Keratinocyte (primary cell): ENCODE measurements around the gene SYT8. TPM values are rescaled to one million over a fixed set of nuclear protein-coding genes. Genes with fewer than 3 reads are reported as not detected.

Experiments used
- DNase-seq: peaks from one replicate; pipeline ENCODE4 v3.0.0-alpha.2; 2011; ENCODE audit warnings: low read depth, missing footprints, low spot score
- FAIRE-seq: peaks from 2 replicates; lab custom pipeline; 2011; peaks lifted over from hg19 to GRCh38; lab: Jason Lieb, UNC
- H2AFZ ChIP-seq: 2 replicates; pipeline ENCODE4 v1.6.0; 2012; ENCODE audit warnings: low read length, control low read depth, inconsistent platforms; ENCODE audit not compliant: control insufficient read depth
- H3K27ac ChIP-seq: 2 replicates; pipeline ENCODE4 v1.5.1; 2011; ENCODE audit warnings: low read length; ENCODE audit not compliant: control insufficient read depth, insufficient read depth
- H3K27me3 ChIP-seq: 3 replicates; pipeline ENCODE4 v1.6.0; 2011; ENCODE audit warnings: low read length; ENCODE audit not compliant: control insufficient read depth, insufficient read depth; ENCODE audit errors: extremely low read depth
- H3K36me3 ChIP-seq, 2 experiments: 2 replicates in 1 of 2; 3 replicates in 1 of 2; pipeline ENCODE4 v1.5.1; 2011; ENCODE audit warnings: low read length in 2 of 2, mild to moderate bottlenecking in 1 of 2; ENCODE audit not compliant: control insufficient read depth in 2 of 2, insufficient read depth in 2 of 2; ENCODE audit errors: extremely low read depth in 1 of 2
- H3K4me1 ChIP-seq: 3 replicates; pipeline ENCODE4 v1.5.1; 2011; ENCODE audit warnings: low read length; ENCODE audit not compliant: control insufficient read depth, insufficient read depth; ENCODE audit errors: extremely low read depth
- H3K4me2 ChIP-seq: 3 replicates; pipeline ENCODE4 v1.6.0; 2011; ENCODE audit warnings: low read depth, low read length; ENCODE audit not compliant: control insufficient read depth, insufficient read depth; ENCODE audit errors: extremely low read depth
- H3K4me3 ChIP-seq, 3 experiments: fragments of 200-600 bp in 1 of 3; sonication (generic) in 1 of 3; 2 replicates in 2 of 3; 3 replicates in 1 of 3; pipeline ENCODE4 v1.5.1; 2011 to 2016; ENCODE audit warnings: low read length in 3 of 3, mild to moderate bottlenecking in 3 of 3, control low read depth in 2 of 3, inconsistent platforms in 1 of 3, low read depth in 1 of 3, mixed read lengths in 1 of 3, mixed run types in 1 of 3, moderate library complexity in 1 of 3; ENCODE audit not compliant: control insufficient read depth in 2 of 3, insufficient read depth in 2 of 3; ENCODE audit errors: extremely low read depth in 1 of 3
- H3K79me2 ChIP-seq: 2 replicates; pipeline ENCODE4 v1.6.0; 2012; ENCODE audit warnings: low read length; ENCODE audit not compliant: control insufficient read depth, insufficient read depth
- H3K9ac ChIP-seq: 3 replicates; pipeline ENCODE4 v1.6.0; 2011; ENCODE audit warnings: low read length; ENCODE audit not compliant: control insufficient read depth, insufficient read depth; ENCODE audit errors: extremely low read depth
- H3K9me1 ChIP-seq: 3 replicates; pipeline ENCODE4 v1.6.0; 2011; ENCODE audit warnings: low read length; ENCODE audit not compliant: control insufficient read depth, insufficient read depth; ENCODE audit errors: extremely low read depth
- H3K9me3 ChIP-seq: 2 replicates; pipeline ENCODE4 v1.5.1; 2012; ENCODE audit warnings: low read depth, low read length; ENCODE audit not compliant: control insufficient read depth
- H4K20me1 ChIP-seq: 3 replicates; pipeline ENCODE4 v1.6.0; 2011; ENCODE audit warnings: low read length; ENCODE audit not compliant: control insufficient read depth, insufficient read depth; ENCODE audit errors: extremely low read depth
- CTCF ChIP-seq, 3 experiments: IDR thresholded peaks in 1 of 3; conservative IDR thresholded peaks in 1 of 3; optimal IDR thresholded peaks in 1 of 3; 2 replicates in 2 of 3; 3 replicates in 1 of 3; pipeline versions ENCODE3 to v1.5.1; 2011; ENCODE audit warnings: low read length in 3 of 3, mild to moderate bottlenecking in 3 of 3, moderate library complexity in 2 of 3, control low read depth in 1 of 3, inconsistent platforms in 1 of 3; ENCODE audit not compliant: insufficient read depth in 2 of 3; ENCODE audit errors: extremely low read depth in 1 of 3
- EZH2 ChIP-seq: IDR thresholded peaks from one replicate; pipeline ENCODE4 v1.6.1; 2012; ENCODE audit warnings: inconsistent platforms, mild to moderate bottlenecking, low read length, moderate library complexity
- dilution Hi-C: fragments of 300-500 bp; cut with MboI; formaldehyde crosslinking; loops from one replicate; pipeline ENCODE4 v1.7.0; 2020; ENCODE audit warnings: low sequenced_read_pairs; ENCODE audit not compliant: extremely low pct_ligation_motif_present
- polyA plus RNA-seq, 5 experiments: library from polyadenylated mRNA; depleted of rRNA in 3 of 5; stranded (reverse) in 3 of 5; stranded (forward) in 1 of 5; unstranded in 1 of 5; fragments of >200 nt; gene quantifications; 1 replicate in 1 of 5; 2 replicates in 3 of 5; 3 replicates in 1 of 5; pipeline versions ENCODE4 v1.2.1 to v1.2.3, GENCODE V29; 2011 to 2012; ENCODE audit warnings: missing spikeins in 2 of 5, low read depth in 1 of 5, low replicate concordance in 1 of 5

The SYT8 gene
- polyA plus RNA-seq, 1 donor (not counting 4 experiments of a cell fraction or from before 2014, with no cell fraction given) = 19.3 TPM

- Histone ChIP-seq H3K9ac (no peak overlapping the region), H3K9me1 (no peaks in the 10 kb centered on the region), H3K27ac (no peak overlapping the region), H4K20me1 (no peaks in the 10 kb centered on the region), H3K79me2 (no peaks in the 10 kb centered on the region), H3K4me3 (no peak overlapping the region), H3K4me1 (peaks cover 20% of the 10 kb centered on the region), H3K4me2 (no peak overlapping the region), H3K27me3 (no peaks in the 10 kb centered on the region), H3K9me3 (peaks cover 7% of the 10 kb centered on the region), H3K36me3 (no peaks in the 10 kb centered on the region), H2AFZ (no peak overlapping the region)
- TF ChIP-seq CTCF (optimal IDR thresholded peaks at IDR 0.05 in 1 of 3, IDR thresholded peaks at IDR 0.05 in 1 of 3, conservative IDR thresholded peaks at IDR 0.05 in 1 of 3; ENCODE audit: extremely low read depth in 1 of 3, insufficient read depth in 2 of 3, low read length in 3 of 3) (no peak), EZH2 (no peak)
- FAIRE-seq = no peak
- DNase-seq = no peak
- dilution Hi-C loops = no loop called here
These were observed 13.2 kb upstream of the SYT8 start for GRCh38 chr11:1821562-1821961.

- no peak for DNase-seq
- Histone ChIP-seq H3K27ac (no peak overlapping the region), H3K4me2 (no peak overlapping the region), H2AFZ (no peak overlapping the region), H3K36me3 (no peaks in the 10 kb centered on the region), H3K79me2 (no peaks in the 10 kb centered on the region), H3K9me3 (peaks cover 7% of the 10 kb centered on the region), H4K20me1 (no peaks in the 10 kb centered on the region), H3K9me1 (no peaks in the 10 kb centered on the region), H3K27me3 (no peaks in the 10 kb centered on the region), H3K4me3 (no peak overlapping the region), H3K4me1 (peaks cover 33% of the 10 kb centered on the region), H3K9ac (no peak overlapping the region)
- dilution Hi-C loops = no loop called here
- TF ChIP-seq EZH2 (no peak), CTCF (optimal IDR thresholded peaks at IDR 0.05 in 1 of 3, IDR thresholded peaks at IDR 0.05 in 1 of 3, conservative IDR thresholded peaks at IDR 0.05 in 1 of 3; ENCODE audit: extremely low read depth in 1 of 3, insufficient read depth in 2 of 3, low read length in 3 of 3) (no peak)
- no peak for FAIRE-seq
These were observed 12.0 kb upstream of the SYT8 start for GRCh38 chr11:1822648-1823375.
